Right lobe of liver (tissue), 6 donors: ENCODE results near the gene ANKRD63. TPM values are rescaled to one million over a fixed set of nuclear protein-coding genes. Genes with fewer than 3 reads are reported as not detected.

Source experiments
- ATAC-seq, 4 donors: fragments of 200-7000 bp; cut with Tn5 transposase; one replicate each; pipeline ENCODE4 v1.9.1; 2020; ENCODE audit warnings: mild to moderate bottlenecking in 4 of 4, moderate library complexity in 4 of 4
- DNase-seq, 3 donors: peaks; one replicate each; pipeline ENCODE4 v3.0.0-alpha.2; 2020
- H3K27ac ChIP-seq, 3 donors: fragments of 200-600 bp; one replicate each; pipeline ENCODE4 v1.8.0; 2022
- H3K27me3 ChIP-seq, 2 donors: fragments of 200-600 bp; one replicate each; pipeline ENCODE4 v1.8.0; 2022
- H3K36me3 ChIP-seq, 4 donors: fragments of 200-600 bp; sonication (generic) in 1 of 4; one replicate each; pipeline versions ENCODE4 v1.5.1 to v1.8.0; 2017 to 2022; ENCODE audit warnings: control low read depth in 1 of 4
- H3K4me1 ChIP-seq, 4 donors: fragments of 200-600 bp; sonication (generic) in 1 of 4; one replicate each; pipeline versions ENCODE4 v1.5.1 to v1.8.0; 2017 to 2022; ENCODE audit warnings: control low read depth in 1 of 4
- H3K4me3 ChIP-seq, 3 donors: fragments of 200-600 bp; one replicate each; pipeline ENCODE4 v1.8.0; 2022
- H3K9me3 ChIP-seq, 4 donors: fragments of 200-600 bp; sonication (generic) in 1 of 4; one replicate each; pipeline versions ENCODE4 v1.5.1 to v1.8.0; 2017 to 2022; ENCODE audit warnings: control low read depth in 1 of 4
- CTCF ChIP-seq, 4 donors: fragments of 200-600 bp in 3 of 4; fragments of 450-650 bp in 1 of 4; IDR thresholded peaks; one replicate each; pipeline versions ENCODE4 v1.5.1 to v1.8.0; 2016 to 2022; ENCODE audit warnings: antibody characterized with exemption in 4 of 4, mild to moderate bottlenecking in 2 of 4
- POLR2A ChIP-seq: fragments of 450-650 bp; IDR thresholded peaks from one replicate; pipeline ENCODE4 v1.6.1; 2017; ENCODE audit warnings: antibody characterized with exemption, mild to moderate bottlenecking
- WGBS: methylation state at CpG from one replicate; pipeline ENCODE4 v1.1.6; 2018; ENCODE audit warnings: low coverage, low lambda C conversion rate; ENCODE audit not compliant: insufficient coverage; ENCODE audit errors: missing lambda C conversion rate; 5-methylcytosine and 5-hydroxymethylcytosine counted together
- intact Hi-C, 2 donors: fragments of 100-400 bp; cut with DNase I; formaldehyde crosslinking; loops; one replicate each; pipeline versions ENCODE4 v1.11.2 to v1.14.1; 2022
- total RNA-seq, 6 experiments: library from RNA; depleted of rRNA in 2 of 6; stranded (reverse); fragments of >200 nt in 2 of 6; fragmentation: NEBNext Ultra II Directional in 3 of 6; extraction: Animal tissue kit (Norgen Biotek cat#: 25700) in 3 of 6; gene quantifications; one replicate each; pipeline versions ENCODE4 v1.1.0 to v1.2.4, GENCODE V29; 2016 to 2023
- donor health status: DM: no; HTN: yes; CAD: no.
- donor health status: DM: no; HTN: no; CAD: no.
- donor health status: DM: no; HTN: no; CAD: no.
- donor health status: DM: no; HTN: yes; CAD: no.
- donor health status: DM: no; HTN: yes; CAD: no.

Gene ANKRD63
- total RNA-seq, 6 experiments from 2014 or later = 0.24 TPM; not detected in 5

GRCh38 chr15:40238532-40239403 is 44.1 kb downstream of the ANKRD63 start, which contains the start of gene PAK6:
TSS of gene PAK6 (plus strand) at chr15:40239063. CDS start at chr15:40264786, 25,723 bp downstream.
- DNase-seq = peak in 2 of 3 donors; percentile 44 to 61

GRCh38 chr15:40235201-40235885 is 47.5 kb downstream of the ANKRD63 start:
- Histone ChIP-seq H3K27me3 (no peaks in the 10 kb centered on the region), H3K27ac (no peak overlapping the region), H3K36me3 (no peaks in the 10 kb centered on the region), H3K4me1 (peaks cover 0 to 4% (median 0%) of the 10 kb centered on the region in 4 donors), H3K4me3 (no peak overlapping the region), H3K9me3 (no peaks in the 10 kb centered on the region)
- TF ChIP-seq CTCF (IDR thresholded peaks at IDR 0.05) (no peak), POLR2A (no peak)
- ATAC-seq (peak in 2 of 4 donors; percentile 32 to 50), DNase-seq (peak in 1 of 3 donors; percentile 11)
- intact Hi-C loops = no loop called here
- 57% methylated on average over 4 of the region's 4 CpGs for WGBS

More at GRCh38 chr15:40238532-40239403, 44.1 kb downstream of the ANKRD63 start, which contains the start of gene PAK6:
- H3K4me1 ChIP-seq = peaks cover 0 to 4% (median 0%) of the 10 kb centered on the region in 4 donors
- no peaks in the 10 kb centered on the region for H3K27me3 ChIP-seq
- ATAC-seq = peak; percentile 42 to 87 (median 54)
- H3K27ac ChIP-seq = no peak within 1 kb of the TSS
- intact Hi-C loops = no loop called here
- H3K36me3 ChIP-seq = no peaks in the 10 kb centered on the region
- 17% methylated on average over 11 of the region's 39 CpGs for WGBS
- TF ChIP-seq CTCF (IDR thresholded peaks at IDR 0.05) = no peak
- TF ChIP-seq POLR2A = no peak
- H3K4me3 ChIP-seq = no peak within 1 kb of the TSS
- no peaks in the 10 kb centered on the region for H3K9me3 ChIP-seq

- TF ChIP-seq POLR2A (no peak), CTCF (IDR thresholded peaks at IDR 0.05) (no peak)
- Histone ChIP-seq H3K4me3 (no peak overlapping the region), H3K27me3 (no peaks in the 10 kb centered on the region), H3K4me1 (peaks cover 0 to 4% (median 0%) of the 10 kb centered on the region in 4 donors), H3K36me3 (no peaks in the 10 kb centered on the region), H3K9me3 (no peaks in the 10 kb centered on the region), H3K27ac (no peak overlapping the region)
- WGBS = 76% methylated on average over 3 of the region's 4 CpGs
- peak in 1 of 3 donors; percentile 18 for DNase-seq
- peak in 3 of 4 donors; percentile 21 to 55 (median 29) for ATAC-seq
- intact Hi-C loops = no loop called here
Measured at GRCh38 chr15:40234783-40235182, 48.1 kb downstream of the ANKRD63 start.

- TF ChIP-seq CTCF (IDR thresholded peaks at IDR 0.05) = no peak
- no peak for TF ChIP-seq POLR2A
- H3K27me3 ChIP-seq = no peaks in the 10 kb centered on the region
- intact Hi-C loops = no loop called here
- H3K36me3 ChIP-seq = no peaks in the 10 kb centered on the region
- no peak overlapping the region for H3K27ac ChIP-seq
- ATAC-seq (no peak), DNase-seq (peak in 1 of 3 donors; percentile 12)
- no peak overlapping the region for H3K4me3 ChIP-seq
- H3K4me1 ChIP-seq = peaks cover 0 to 2% (median 0%) of the 10 kb centered on the region in 4 donors
- WGBS = 78% methylated on average over 6 of the region's 11 CpGs
- no peaks in the 10 kb centered on the region for H3K9me3 ChIP-seq
Measured at GRCh38 chr15:40233727-40234577, 48.9 kb downstream of the ANKRD63 start.
